ENCODE measurements around the gene HSPA9. TPM values are rescaled to one million over a fixed set of nuclear protein-coding genes. Genes with fewer than 3 reads are reported as not detected.

HSPA9 gene
- total RNA-seq, 2 experiments from 2014 or later = 290 to 362 TPM

DNA sequence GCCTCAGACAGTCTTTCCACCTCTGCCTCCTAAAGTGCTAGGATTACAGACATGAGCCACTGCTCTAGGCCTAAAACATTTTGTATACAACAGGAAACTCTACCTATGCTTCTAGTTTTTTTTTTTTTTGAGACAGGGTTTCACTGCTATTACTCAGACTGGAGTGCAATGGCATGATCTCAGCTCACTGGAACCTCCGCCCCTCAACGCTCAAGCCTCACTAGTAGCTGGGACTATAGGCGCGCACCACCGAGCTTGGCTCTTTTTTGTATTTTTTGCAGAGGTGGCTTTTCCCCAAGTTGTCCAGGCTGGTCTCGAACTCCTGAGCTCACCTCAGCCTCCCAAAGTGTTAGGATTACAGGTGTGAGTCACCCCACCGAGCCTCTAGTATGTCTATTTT, 5.4 kb downstream of the HSPA9 start:
- Histone ChIP-seq H3K4me2 (ENCODE audit: low read length) (no peak overlapping the region), H3K4me3 (ENCODE audit: low read depth, low read length, poor library complexity, severe bottlenecking) (no peak overlapping the region), H3K9me2 (ENCODE audit: insufficient read depth, low read length) (no peaks in the 10 kb centered on the region), H3K9me3 (ENCODE audit: low read length) (no peaks in the 10 kb centered on the region), H3K79me2 (ENCODE audit: insufficient read depth, low read depth, low read length) (peaks cover 92% of the 10 kb centered on the region), H3K36me3 (ENCODE audit: insufficient read depth, low read length) (peaks cover 99% of the 10 kb centered on the region), H2AFZ (ENCODE audit: low read length) (no peak overlapping the region), H3K27ac (ENCODE audit: low read depth, low read length, poor library complexity, severe bottlenecking) (no peak overlapping the region), H4K20me1 (ENCODE audit: insufficient read depth, low read length) (peaks cover 40% of the 10 kb centered on the region), H3K4me1 (ENCODE audit: insufficient read depth, low read length, poor library complexity, severe bottlenecking) (peaks cover 11% of the 10 kb centered on the region)
- no TSS peak for BruUV-seq (replicated peaks)
- intact Hi-C loops (cut with micrococcal nuclease; ENCODE audit: unreplicated experiment) = loop anchor here (10.0 kb wide), 2 partner anchors 535 to 725 kb away; partner anchors contain the start of genes FAM13B and MATR3
- ChIA-PET CTCF (ENCODE audit: unreplicated experiment) (interaction anchor here (0.5 kb wide), 1 partner anchor 14 kb away, joined by 3 read pairs; no protein-coding TSS in a partner anchor), POLR2A (interaction anchor here (0.7 kb wide), 1 partner anchor 575 kb away, joined by 4 read pairs; no protein-coding TSS in a partner anchor)
- no peak for TF ChIP-seq EZH2phosphoT487 (IDR thresholded peaks at IDR 0.05; ENCODE audit: borderline replicate concordance, low read depth, low read length)
- TF ChIP-seq, protein P1, sequence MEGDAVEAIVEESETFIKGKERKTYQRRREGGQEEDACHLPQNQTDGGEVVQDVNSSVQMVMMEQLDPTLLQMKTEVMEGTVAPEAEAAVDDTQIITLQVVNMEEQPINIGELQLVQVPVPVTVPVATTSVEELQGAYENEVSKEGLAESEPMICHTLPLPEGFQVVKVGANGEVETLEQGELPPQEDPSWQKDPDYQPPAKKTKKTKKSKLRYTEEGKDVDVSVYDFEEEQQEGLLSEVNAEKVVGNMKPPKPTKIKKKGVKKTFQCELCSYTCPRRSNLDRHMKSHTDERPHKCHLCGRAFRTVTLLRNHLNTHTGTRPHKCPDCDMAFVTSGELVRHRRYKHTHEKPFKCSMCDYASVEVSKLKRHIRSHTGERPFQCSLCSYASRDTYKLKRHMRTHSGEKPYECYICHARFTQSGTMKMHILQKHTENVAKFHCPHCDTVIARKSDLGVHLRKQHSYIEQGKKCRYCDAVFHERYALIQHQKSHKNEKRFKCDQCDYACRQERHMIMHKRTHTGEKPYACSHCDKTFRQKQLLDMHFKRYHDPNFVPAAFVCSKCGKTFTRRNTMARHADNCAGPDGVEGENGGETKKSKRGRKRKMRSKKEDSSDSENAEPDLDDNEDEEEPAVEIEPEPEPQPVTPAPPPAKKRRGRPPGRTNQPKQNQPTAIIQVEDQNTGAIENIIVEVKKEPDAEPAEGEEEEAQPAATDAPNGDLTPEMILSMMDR (conservative IDR thresholded peaks at IDR 0.05; ENCODE audit: low read length) = no peak
- no peak for DNase-seq (ENCODE audit: low spot score)

DNA sequence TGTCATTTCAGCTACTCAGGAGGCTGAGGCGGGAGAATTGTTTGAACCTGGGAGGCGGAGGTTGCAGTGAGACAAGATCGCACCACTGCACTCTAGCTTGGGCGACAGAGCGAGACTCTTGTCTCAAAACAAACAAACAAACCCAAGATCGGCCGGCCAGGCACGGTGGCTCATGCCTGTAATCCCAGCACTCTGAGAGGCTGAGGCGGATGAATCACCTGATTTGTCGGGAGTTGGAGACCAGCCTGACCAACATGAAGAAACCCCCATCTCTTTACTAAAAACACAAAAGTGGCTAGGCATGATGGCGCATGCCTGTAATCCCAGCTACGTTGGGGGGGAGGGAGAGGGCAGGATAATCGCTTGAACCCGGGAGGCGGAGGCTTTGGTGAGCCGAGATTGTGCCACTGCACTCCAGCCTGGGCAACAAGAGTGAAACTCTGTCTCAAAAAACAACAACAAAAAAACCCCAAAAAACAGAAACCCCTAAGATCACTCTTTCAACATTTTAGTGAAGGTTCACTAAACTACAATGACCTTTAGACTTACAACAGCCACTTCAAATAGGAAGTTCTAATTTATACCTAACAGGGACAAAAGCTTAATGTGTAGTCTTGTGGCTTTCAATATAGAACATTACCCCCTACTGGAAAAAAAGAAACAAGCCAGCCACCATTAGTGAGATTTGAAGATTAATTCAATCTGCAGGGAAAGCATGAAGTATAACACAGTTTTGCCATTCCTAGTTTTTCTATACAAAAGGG, 7.0 kb downstream of the HSPA9 start:
- no peak for DNase-seq (ENCODE audit: low spot score)
- no TSS peak for BruUV-seq (replicated peaks)
- peaks cover 30% of the 10 kb centered on the region for H4K20me1 ChIP-seq (ENCODE audit: insufficient read depth, low read length)
- peaks cover 2% of the 10 kb centered on the region for H3K4me1 ChIP-seq (ENCODE audit: insufficient read depth, low read length, poor library complexity, severe bottlenecking)
- intact Hi-C loops (cut with micrococcal nuclease; ENCODE audit: unreplicated experiment) = no loop called here
- no peak overlapping the region for H2AFZ ChIP-seq (ENCODE audit: low read length)
- ChIA-PET POLR2A (no interaction called here), CTCF (ENCODE audit: unreplicated experiment) (interaction anchor here (0.6 kb wide), 1 partner anchor 517 kb away, joined by 4 read pairs; no protein-coding TSS in a partner anchor)
- H3K9me3 ChIP-seq (ENCODE audit: low read length) = no peaks in the 10 kb centered on the region
- no peak overlapping the region for H3K27ac ChIP-seq (ENCODE audit: low read depth, low read length, poor library complexity, severe bottlenecking)
- H3K79me2 ChIP-seq (ENCODE audit: insufficient read depth, low read depth, low read length) = peaks cover 92% of the 10 kb centered on the region
- no peak overlapping the region for H3K4me2 ChIP-seq (ENCODE audit: low read length)
- no peak for TF ChIP-seq EZH2phosphoT487 (IDR thresholded peaks at IDR 0.05; ENCODE audit: borderline replicate concordance, low read depth, low read length)
- TF ChIP-seq, protein P1 (conservative IDR thresholded peaks at IDR 0.05; ENCODE audit: low read length) = peak; percentile 34; the same call in 1 of the 2 replicates
- H3K36me3 ChIP-seq (ENCODE audit: insufficient read depth, low read length) = peaks cover 99% of the 10 kb centered on the region
- no peak overlapping the region for H3K4me3 ChIP-seq (ENCODE audit: low read depth, low read length, poor library complexity, severe bottlenecking)
- no peaks in the 10 kb centered on the region for H3K9me2 ChIP-seq (ENCODE audit: insufficient read depth, low read length)

DNA sequence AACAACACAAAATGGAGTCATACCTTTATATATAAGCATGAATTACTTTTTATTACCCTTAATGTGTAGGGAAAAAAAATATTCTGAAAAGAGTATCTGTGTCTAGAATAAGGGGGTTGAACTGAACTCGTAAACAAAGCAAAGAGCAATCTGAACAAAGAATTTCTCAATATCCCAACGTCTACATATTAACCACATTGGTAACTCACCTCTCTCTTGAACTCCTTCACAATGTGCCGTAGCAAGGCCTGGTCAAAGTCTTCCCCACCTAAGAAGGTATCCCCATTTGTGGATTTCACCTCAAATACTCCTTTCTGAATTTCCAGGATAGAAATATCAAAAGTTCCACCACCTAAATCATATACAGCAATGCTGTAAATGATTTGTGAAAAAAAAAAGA, 8.4 kb downstream of the HSPA9 start:
- peaks cover 95% of the 10 kb centered on the region for H3K36me3 ChIP-seq (ENCODE audit: insufficient read depth, low read length)
- no peak overlapping the region for H2AFZ ChIP-seq (ENCODE audit: low read length)
- H3K4me3 ChIP-seq (ENCODE audit: low read depth, low read length, poor library complexity, severe bottlenecking) = no peak overlapping the region
- DNase-seq (ENCODE audit: low spot score) = no peak
- no TSS peak for BruUV-seq (replicated peaks)
- intact Hi-C loops (cut with micrococcal nuclease; ENCODE audit: unreplicated experiment) = no loop called here
- CTCF ChIA-PET (ENCODE audit: unreplicated experiment) = no interaction called here
- no peaks in the 10 kb centered on the region for H3K9me2 ChIP-seq (ENCODE audit: insufficient read depth, low read length)
- H3K9me3 ChIP-seq (ENCODE audit: low read length) = no peaks in the 10 kb centered on the region
- H3K27ac ChIP-seq (ENCODE audit: low read depth, low read length, poor library complexity, severe bottlenecking) = no peak overlapping the region
- no peaks in the 10 kb centered on the region for H3K4me1 ChIP-seq (ENCODE audit: insufficient read depth, low read length, poor library complexity, severe bottlenecking)
- POLR2A ChIA-PET = interaction anchor here (0.9 to 1.1 kb wide), 2 partner anchors 9 to 107 kb away, joined by 4 to 5 read pairs; partner anchors contain the start of gene HSPA9
- peaks cover 38% of the 10 kb centered on the region for H4K20me1 ChIP-seq (ENCODE audit: insufficient read depth, low read length)
- TF ChIP-seq EZH2phosphoT487 (IDR thresholded peaks at IDR 0.05; ENCODE audit: borderline replicate concordance, low read depth, low read length) = no peak
- TF ChIP-seq, protein P1 (conservative IDR thresholded peaks at IDR 0.05; ENCODE audit: low read length) = no peak
- no peak overlapping the region for H3K4me2 ChIP-seq (ENCODE audit: low read length)
- H3K79me2 ChIP-seq (ENCODE audit: insufficient read depth, low read depth, low read length) = peaks cover 87% of the 10 kb centered on the region

Measured in OCI-LY7 (cell line).